Left ventricle myocardium inferior (tissue), 1 donor: ENCODE results near the gene PSMC5. TPM values are rescaled to one million over a fixed set of nuclear protein-coding genes. Genes with fewer than 3 reads are reported as not detected.

Source experiments
- DNase-seq: peaks from one replicate; pipeline ENCODE4 v3.0.0-alpha.2; 2020
- H3K27ac ChIP-seq: fragments of 200-600 bp; replicated peaks from 2 replicates; pipeline ENCODE4 v1.8.0; 2021
- H3K27me3 ChIP-seq: fragments of 200-600 bp; 2 replicates; pipeline ENCODE4 v1.8.0; 2021; ENCODE audit warnings: low read depth
- H3K36me3 ChIP-seq: fragments of 200-600 bp; 2 replicates; pipeline ENCODE4 v1.8.0; 2021
- H3K4me1 ChIP-seq: fragments of 200-600 bp; 2 replicates; pipeline ENCODE4 v1.8.0; 2021
- H3K4me3 ChIP-seq: fragments of 200-600 bp; 2 replicates; pipeline ENCODE4 v1.8.0; 2021; ENCODE audit warnings: mild to moderate bottlenecking, moderate library complexity
- H3K9me3 ChIP-seq: fragments of 200-600 bp; replicated peaks from 2 replicates; pipeline ENCODE4 v1.8.0; 2021
- intact Hi-C: fragments of 100-400 bp; cut with micrococcal nuclease; formaldehyde crosslinking; loops from one replicate; pipeline ENCODE4 v1.11.0; 2022
- total RNA-seq: library from RNA; stranded (reverse); fragmentation: NEBNext Ultra II Directional; extraction: Animal tissue kit (Norgen Biotek cat#: 25700); gene quantifications from one replicate; pipeline ENCODE4 v1.2.1, GENCODE V29; 2021
- TF ChIP-seq, protein P1 (sequence below): fragments of 200-600 bp; IDR thresholded peaks from 2 replicates; pipeline ENCODE4 v1.8.0; 2021; ENCODE audit warnings: antibody characterized with exemption, mild to moderate bottlenecking, borderline replicate concordance
- donor health status: DM: no; HTN: yes; CAD: no; lungs with severe emphysema.

PSMC5 gene
- total RNA-seq, 1 donor from 2014 or later = 115 TPM

DNA sequence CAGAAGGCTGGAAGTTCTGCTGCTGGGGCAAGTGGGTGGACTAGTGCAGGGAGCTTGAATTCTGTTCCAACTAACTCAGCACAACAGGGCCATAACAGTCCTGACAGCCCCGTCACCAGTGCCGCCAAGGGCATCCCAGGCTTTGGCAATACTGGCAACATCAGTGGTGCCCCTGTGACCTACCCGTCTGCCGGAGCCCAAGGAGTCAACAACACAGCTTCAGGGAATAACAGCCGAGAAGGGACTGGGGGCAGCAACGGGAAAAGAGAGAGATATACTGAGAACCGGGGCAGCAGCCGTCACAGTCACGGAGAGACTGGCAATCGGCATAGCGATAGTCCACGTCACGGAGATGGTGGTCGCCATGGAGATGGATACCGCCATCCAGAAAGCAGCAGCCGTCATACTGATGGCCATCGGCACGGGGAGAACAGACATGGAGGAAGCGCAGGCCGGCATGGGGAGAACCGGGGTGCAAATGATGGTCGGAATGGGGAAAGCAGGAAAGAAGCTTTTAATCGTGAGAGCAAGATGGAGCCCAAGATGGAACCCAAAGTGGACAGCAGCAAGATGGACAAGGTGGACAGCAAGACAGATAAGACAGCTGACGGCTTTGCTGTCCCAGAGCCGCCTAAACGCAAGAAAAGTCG, 9.4 kb upstream of the PSMC5 start:
- TF ChIP-seq, protein P1, sequence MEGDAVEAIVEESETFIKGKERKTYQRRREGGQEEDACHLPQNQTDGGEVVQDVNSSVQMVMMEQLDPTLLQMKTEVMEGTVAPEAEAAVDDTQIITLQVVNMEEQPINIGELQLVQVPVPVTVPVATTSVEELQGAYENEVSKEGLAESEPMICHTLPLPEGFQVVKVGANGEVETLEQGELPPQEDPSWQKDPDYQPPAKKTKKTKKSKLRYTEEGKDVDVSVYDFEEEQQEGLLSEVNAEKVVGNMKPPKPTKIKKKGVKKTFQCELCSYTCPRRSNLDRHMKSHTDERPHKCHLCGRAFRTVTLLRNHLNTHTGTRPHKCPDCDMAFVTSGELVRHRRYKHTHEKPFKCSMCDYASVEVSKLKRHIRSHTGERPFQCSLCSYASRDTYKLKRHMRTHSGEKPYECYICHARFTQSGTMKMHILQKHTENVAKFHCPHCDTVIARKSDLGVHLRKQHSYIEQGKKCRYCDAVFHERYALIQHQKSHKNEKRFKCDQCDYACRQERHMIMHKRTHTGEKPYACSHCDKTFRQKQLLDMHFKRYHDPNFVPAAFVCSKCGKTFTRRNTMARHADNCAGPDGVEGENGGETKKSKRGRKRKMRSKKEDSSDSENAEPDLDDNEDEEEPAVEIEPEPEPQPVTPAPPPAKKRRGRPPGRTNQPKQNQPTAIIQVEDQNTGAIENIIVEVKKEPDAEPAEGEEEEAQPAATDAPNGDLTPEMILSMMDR = no peak
- Histone ChIP-seq H3K36me3 (peaks cover 100% of the 10 kb centered on the region), H3K9me3 (no peaks in the 10 kb centered on the region), H3K27me3 (no peaks in the 10 kb centered on the region), H3K27ac (no peak overlapping the region), H3K4me3 (no peak overlapping the region), H3K4me1 (peaks cover 13% of the 10 kb centered on the region)
- DNase-seq = peak; percentile 12
- intact Hi-C loops = no loop called here

DNA sequence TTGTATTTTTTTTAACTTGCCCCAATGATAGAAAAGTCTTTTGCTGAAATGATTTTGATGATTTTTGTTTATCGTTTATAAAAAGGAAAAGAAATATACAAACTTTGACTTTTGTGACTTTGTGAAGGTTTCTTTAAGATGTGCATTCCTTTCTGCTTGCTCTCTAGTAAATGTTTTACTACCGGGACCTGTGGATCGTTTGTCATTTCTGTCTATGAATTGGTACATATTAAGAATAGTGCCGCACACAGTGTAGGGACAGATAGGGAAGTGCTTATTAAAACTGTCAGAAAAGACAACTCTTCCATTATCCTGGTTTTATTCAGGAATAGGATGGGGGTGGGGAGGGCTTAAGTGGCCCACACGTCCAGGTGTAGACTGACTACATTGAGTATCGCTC, 8.1 kb upstream of the PSMC5 start:
- Histone ChIP-seq H3K36me3 (peaks cover 100% of the 10 kb centered on the region), H3K9me3 (no peaks in the 10 kb centered on the region), H3K4me3 (no peak overlapping the region), H3K4me1 (peaks cover 13% of the 10 kb centered on the region), H3K27me3 (no peaks in the 10 kb centered on the region), H3K27ac (peak overlapping the region; percentile 32)
- no peak for DNase-seq
- intact Hi-C loops = no loop called here
- TF ChIP-seq, protein P1 = no peak

DNA sequence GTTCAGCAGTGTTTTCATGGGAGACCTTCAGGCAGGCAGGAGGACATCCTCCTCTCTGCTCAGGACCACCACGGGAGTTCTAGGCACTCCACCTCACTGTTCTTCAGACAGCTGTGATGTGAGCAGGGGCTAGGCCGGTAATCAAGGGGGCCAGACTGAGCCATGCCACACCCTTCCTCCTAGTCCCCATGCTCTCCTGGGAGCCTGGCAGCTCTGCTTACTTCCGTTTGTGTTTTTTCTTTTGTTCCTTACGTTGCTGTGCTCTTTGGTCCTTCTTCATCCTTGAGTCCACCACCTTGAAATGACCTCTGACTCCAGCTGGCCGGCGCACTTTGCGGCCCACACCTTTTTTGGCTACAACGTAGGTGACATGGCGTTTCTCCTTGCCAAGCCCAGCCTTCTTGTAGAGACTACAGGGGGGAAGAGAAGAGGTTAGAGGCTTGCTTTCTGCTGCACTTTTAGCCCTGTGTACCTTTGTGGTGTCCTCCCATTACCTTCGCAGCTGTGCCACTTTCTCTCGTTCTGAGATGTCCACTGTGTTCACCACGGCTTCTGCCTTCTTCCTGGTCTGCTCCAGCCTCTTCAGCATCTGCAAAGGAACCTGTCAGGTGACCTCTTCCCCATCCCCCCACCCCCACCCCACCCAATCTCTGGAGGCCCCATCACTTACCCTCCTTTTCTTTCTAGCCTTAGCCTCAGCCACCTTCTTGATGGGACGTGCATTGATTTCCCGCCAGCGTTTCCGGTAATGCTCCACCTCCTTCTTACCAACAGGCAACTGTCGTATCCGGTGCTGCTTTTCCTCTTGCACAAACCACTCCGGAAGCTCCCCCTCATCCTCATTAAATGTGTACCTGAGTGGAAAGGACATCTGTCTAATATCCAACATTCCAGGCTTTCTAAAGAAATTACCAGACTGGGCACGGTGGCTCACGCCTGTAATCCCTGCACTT, 7.4 kb upstream of the PSMC5 start:
- DNase-seq = peak; percentile 13
- intact Hi-C loops = no loop called here
- TF ChIP-seq, protein P1 = no peak
- Histone ChIP-seq H3K36me3 (peaks cover 100% of the 10 kb centered on the region), H3K4me3 (no peak overlapping the region), H3K4me1 (peaks cover 14% of the 10 kb centered on the region), H3K9me3 (no peaks in the 10 kb centered on the region), H3K27ac (peak overlapping the region; percentile 32), H3K27me3 (no peaks in the 10 kb centered on the region)

DNA sequence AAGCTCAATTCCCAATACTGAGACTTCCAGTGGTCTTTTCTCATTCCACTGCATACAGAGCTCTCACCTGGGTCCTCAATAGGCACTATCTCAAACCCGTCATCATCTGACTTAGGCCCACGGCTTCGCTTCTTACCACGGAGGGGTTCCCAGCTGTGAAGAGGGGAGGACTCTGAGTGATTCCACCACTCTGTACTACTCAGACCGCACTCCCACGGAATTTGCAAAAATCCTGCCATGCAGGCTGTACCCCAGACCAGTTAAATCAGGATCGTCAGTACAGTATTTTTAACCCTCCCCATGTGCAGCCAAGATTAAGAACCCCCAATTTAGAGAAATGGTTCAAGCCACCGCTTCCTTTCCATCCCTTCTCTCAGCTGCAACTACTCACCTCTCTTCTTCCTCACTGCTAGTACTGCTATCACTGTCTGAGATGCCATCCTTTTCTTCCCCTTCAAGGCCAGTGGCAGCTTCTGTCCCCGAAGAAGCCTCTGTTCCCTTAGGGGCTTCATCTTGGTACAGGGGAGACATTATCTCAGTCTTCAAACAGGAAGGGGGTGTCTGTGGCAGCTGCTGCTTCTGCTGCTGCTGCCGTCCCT, 6.2 kb upstream of the PSMC5 start:
- peaks cover 99% of the 10 kb centered on the region for H3K36me3 ChIP-seq

DNA sequence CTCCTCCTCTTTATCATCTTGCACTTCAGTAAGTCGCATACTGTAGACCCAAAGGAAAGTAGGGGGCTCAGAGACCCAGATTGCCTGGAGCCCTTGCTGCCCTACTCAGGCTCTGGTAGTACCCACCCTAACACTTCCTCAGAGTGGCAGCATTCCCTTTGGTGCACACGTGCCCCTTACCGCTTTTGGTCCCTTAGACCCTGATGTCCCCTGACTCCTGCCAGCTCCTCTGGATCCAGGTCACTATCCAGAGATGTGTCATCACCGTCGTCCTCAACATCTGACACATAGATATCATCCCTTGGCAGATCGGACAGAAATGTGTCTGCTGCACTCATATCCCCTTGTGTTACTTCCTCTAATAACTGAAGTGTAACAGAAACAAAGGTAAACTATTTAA, 5.4 kb upstream of the PSMC5 start:
- H3K4me1 ChIP-seq = peaks cover 32% of the 10 kb centered on the region
- H3K4me3 ChIP-seq = no peak overlapping the region
- no peaks in the 10 kb centered on the region for H3K27me3 ChIP-seq
- no peak overlapping the region for H3K27ac ChIP-seq
- DNase-seq = no peak
- no peaks in the 10 kb centered on the region for H3K9me3 ChIP-seq
- TF ChIP-seq, protein P1 = no peak
- H3K36me3 ChIP-seq = peaks cover 91% of the 10 kb centered on the region
- intact Hi-C loops = no loop called here

More for the DNA sequence above, 6.2 kb upstream of the PSMC5 start:
- H3K27ac ChIP-seq = no peak overlapping the region
- H3K27me3 ChIP-seq = no peaks in the 10 kb centered on the region
- TF ChIP-seq, protein P1 = no peak
- no peak overlapping the region for H3K4me3 ChIP-seq
- H3K9me3 ChIP-seq = no peaks in the 10 kb centered on the region
- intact Hi-C loops = no loop called here
- no peak for DNase-seq
- H3K4me1 ChIP-seq = peaks cover 25% of the 10 kb centered on the region
